CD14-positive monocyte (primary cell): ENCODE measurements around the gene LRRFIP1. TPM values are rescaled to one million over a fixed set of nuclear protein-coding genes. Genes with fewer than 3 reads are reported as not detected.

Experiments
- DNase-seq, 3 donors: peaks; one replicate each; pipeline ENCODE4 v3.0.0-alpha.2; 2011 to 2022
- H2AFZ ChIP-seq: 2 replicates; pipeline ENCODE4 v1.6.0; 2012; ENCODE audit warnings: mild to moderate bottlenecking, low read depth, low read length, inconsistent platforms; ENCODE audit not compliant: insufficient read depth, poor library complexity, severe bottlenecking
- H3K27ac ChIP-seq, 2 donors: 1 replicate in 1 of 2; 2 replicates in 1 of 2; pipeline ENCODE4 v1.5.1; 2012 to 2013; ENCODE audit warnings: low read length in 2 of 2, control low read depth in 1 of 2, inconsistent platforms in 1 of 2, low read depth in 1 of 2, mild to moderate bottlenecking in 1 of 2
- H3K27me3 ChIP-seq, 2 donors: one replicate each; pipeline versions ENCODE4 v1.6.0 to v1.6.1; 2011 to 2013; ENCODE audit warnings: low read length in 2 of 2; ENCODE audit not compliant: control insufficient read depth in 2 of 2, insufficient read depth in 2 of 2
- H3K36me3 ChIP-seq, 2 donors: replicated peaks in 1 of 2; 1 replicate in 1 of 2; 2 replicates in 1 of 2; pipeline versions ENCODE4 v1.5.1 to v1.6.1; 2012 to 2013; ENCODE audit warnings: low read length in 2 of 2, control low read depth in 1 of 2, inconsistent platforms in 1 of 2, mild to moderate bottlenecking in 1 of 2; ENCODE audit not compliant: insufficient read depth in 2 of 2, control insufficient read depth in 1 of 2
- H3K4me1 ChIP-seq, 2 donors: 1 replicate in 1 of 2; 2 replicates in 1 of 2; pipeline versions ENCODE4 v1.5.1 to v1.6.1; 2012 to 2013; ENCODE audit warnings: low read length in 2 of 2, control low read depth in 1 of 2, inconsistent platforms in 1 of 2, mild to moderate bottlenecking in 1 of 2, moderate library complexity in 1 of 2; ENCODE audit not compliant: insufficient read depth in 2 of 2, control insufficient read depth in 1 of 2
- H3K4me2 ChIP-seq: replicated peaks from 2 replicates; pipeline ENCODE3; 2012; ENCODE audit warnings: low read length, moderate library complexity, mild to moderate bottlenecking; ENCODE audit not compliant: poor library complexity, severe bottlenecking; ENCODE audit errors: extremely low read depth
- H3K4me3 ChIP-seq, 3 experiments: fragments of 200-600 bp in 1 of 3; sonication (generic) in 1 of 3; replicated peaks in 1 of 3; 1 replicate in 2 of 3; 2 replicates in 1 of 3; pipeline ENCODE4 v1.5.1; 2011 to 2013; ENCODE audit warnings: low read length in 3 of 3, mild to moderate bottlenecking in 3 of 3, control low read depth in 2 of 3, low read depth in 2 of 3, inconsistent platforms in 1 of 3, moderate library complexity in 1 of 3
- H3K79me2 ChIP-seq: 2 replicates; pipeline ENCODE4 v1.6.0; 2012; ENCODE audit warnings: mild to moderate bottlenecking, control low read depth, inconsistent platforms, low read length, moderate library complexity; ENCODE audit not compliant: insufficient read depth
- H3K9ac ChIP-seq: 2 replicates; pipeline ENCODE4 v1.6.0; 2017; ENCODE audit warnings: low read length, mild to moderate bottlenecking; ENCODE audit not compliant: insufficient read depth, poor library complexity, severe bottlenecking
- H3K9me3 ChIP-seq, 2 donors: replicated peaks in 1 of 2; 1 replicate in 1 of 2; 2 replicates in 1 of 2; pipeline versions ENCODE4 v1.5.1 to v1.6.1; 2012 to 2013; ENCODE audit warnings: low read length in 2 of 2, control low read depth in 1 of 2; ENCODE audit not compliant: control insufficient read depth in 1 of 2, insufficient read depth in 1 of 2
- H4K20me1 ChIP-seq: 2 replicates; pipeline ENCODE4 v1.6.0; 2012; ENCODE audit warnings: mild to moderate bottlenecking, low read length, control low read depth, moderate library complexity; ENCODE audit not compliant: insufficient read depth
- H3K27ac Mint-ChIP-seq, 7 donors: one replicate each; pipeline ENCODE4 v1.8.0; 2020; ENCODE audit warnings: mild to moderate bottlenecking in 7 of 7, mixed read lengths in 7 of 7, moderate library complexity in 6 of 7, inconsistent platforms in 2 of 7
- H3K27me3 Mint-ChIP-seq, 3 donors: one replicate each; pipeline ENCODE4 v1.8.0; 2021 to 2022; ENCODE audit warnings: low read depth in 3 of 3, mild to moderate bottlenecking in 3 of 3, mixed read lengths in 3 of 3, moderate library complexity in 3 of 3, inconsistent platforms in 1 of 3
- H3K36me3 Mint-ChIP-seq, 2 donors: one replicate each; pipeline ENCODE4 v1.8.0; 2020; ENCODE audit warnings: mixed read lengths in 2 of 2, inconsistent platforms in 1 of 2, mild to moderate bottlenecking in 1 of 2
- H3K4me1 Mint-ChIP-seq: one replicate; pipeline ENCODE4 v1.8.0; 2020; ENCODE audit warnings: mild to moderate bottlenecking, mixed read lengths
- H3K4me3 Mint-ChIP-seq, 2 donors: one replicate each; pipeline ENCODE4 v1.8.0; 2020; ENCODE audit warnings: mild to moderate bottlenecking in 2 of 2, mixed read lengths in 2 of 2, moderate library complexity in 1 of 2
- H3K9me3 Mint-ChIP-seq, 7 donors: one replicate each; pipeline ENCODE4 v1.8.0; 2020 to 2022; ENCODE audit warnings: mixed read lengths in 7 of 7, mild to moderate bottlenecking in 6 of 7, moderate library complexity in 6 of 7, inconsistent platforms in 2 of 7
- WGBS: methylation state at CpG from one replicate; pipeline ENCODE4 v1.1.5; 2013; ENCODE audit warnings: missing lambda C conversion rate; ENCODE audit not compliant: insufficient coverage; 5-methylcytosine and 5-hydroxymethylcytosine counted together
- intact Hi-C, 2 donors: fragments of 100-400 bp; cut with micrococcal nuclease; formaldehyde crosslinking; loops; one replicate each; pipeline versions ENCODE4 v1.15.0 to v1.15.1; 2023
- polyA plus RNA-seq, 3 donors: library from polyadenylated mRNA; depleted of rRNA in 1 of 3; unstranded in 2 of 3; stranded (reverse) in 1 of 3; fragments of 300-500 nt in 2 of 3; fragments of >200 nt in 1 of 3; fragmentation: Illumina TruSeq in 2 of 3; gene quantifications; 1 replicate in 2 of 3; 2 replicates in 1 of 3; pipeline ENCODE4 v1.2.3, GENCODE V29; 2012 to 2021
- TF ChIP-seq, protein P1 (sequence below): fragments of 200-600 bp; IDR thresholded peaks from one replicate; pipeline ENCODE4 v1.8.0; 2022; ENCODE audit warnings: antibody characterized with exemption, mild to moderate bottlenecking

The LRRFIP1 gene
- polyA plus RNA-seq, 3 donors = 67.3 to 148 (median 98.3) TPM

DNA sequence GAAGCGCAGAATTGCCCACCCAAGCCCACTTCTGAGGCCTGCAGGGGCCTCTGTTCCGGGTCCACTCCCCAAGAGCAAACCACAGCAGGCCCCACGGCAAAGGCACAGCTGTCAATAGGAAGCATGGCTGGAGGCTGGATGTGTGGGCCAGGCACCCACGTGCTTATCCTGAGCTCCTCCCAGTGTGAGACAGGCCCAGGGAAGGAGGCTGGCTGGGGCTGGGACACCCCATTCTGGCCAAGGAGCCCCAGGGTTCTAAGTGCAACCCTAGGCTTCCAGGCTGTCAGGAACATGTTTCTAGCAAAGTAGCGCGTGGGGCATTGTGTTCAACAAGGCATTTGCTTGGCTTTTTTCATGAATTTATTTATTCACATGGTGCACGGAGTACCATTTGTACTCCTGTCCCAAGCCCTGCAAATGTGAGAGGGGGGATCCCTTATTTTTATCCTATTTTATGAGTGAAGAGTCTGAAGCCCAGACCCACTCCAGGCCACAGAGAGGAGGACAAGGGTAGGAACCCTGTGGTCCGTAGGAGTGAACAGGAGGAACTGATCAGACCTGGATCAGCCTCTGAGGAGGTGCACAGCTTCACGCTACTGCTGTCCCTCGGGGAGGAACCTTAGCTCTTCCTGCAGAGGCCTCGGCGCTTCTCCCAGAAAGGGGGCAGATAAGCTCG is 30.7 kb upstream of the LRRFIP1 start:
- Histone ChIP-seq H4K20me1 (no peaks in the 10 kb centered on the region), H3K9ac (no peak overlapping the region), H3K9me3 (no peaks in the 10 kb centered on the region), H3K79me2 (no peaks in the 10 kb centered on the region), H3K4me1 (peaks cover 5 to 12% of the 10 kb centered on the region in 2 donors), H2AFZ (no peak overlapping the region), H3K27ac (no peak overlapping the region), H3K36me3 (no peaks in the 10 kb centered on the region), H3K27me3 (no peaks in the 10 kb centered on the region), H3K4me2 (no peak overlapping the region), H3K4me3 (no peak overlapping the region)
- Mint-ChIP-seq H3K27me3 (peaks cover 5 to 14% (median 6%) of the 10 kb centered on the region in 3 donors), H3K36me3 (no peaks in the 10 kb centered on the region), H3K4me1 (peaks cover 23% of the 10 kb centered on the region), H3K27ac (peak overlapping the region in 3 of 7 donors; percentile 54 to 76 (median 61)), H3K4me3 (no peak overlapping the region), H3K9me3 (no peaks in the 10 kb centered on the region)
- intact Hi-C loops = loop anchor here in 1 of 2 donors (5.0 kb wide), 1 partner anchor 151 kb away; no protein-coding TSS in a partner anchor
- TF ChIP-seq, protein P1, sequence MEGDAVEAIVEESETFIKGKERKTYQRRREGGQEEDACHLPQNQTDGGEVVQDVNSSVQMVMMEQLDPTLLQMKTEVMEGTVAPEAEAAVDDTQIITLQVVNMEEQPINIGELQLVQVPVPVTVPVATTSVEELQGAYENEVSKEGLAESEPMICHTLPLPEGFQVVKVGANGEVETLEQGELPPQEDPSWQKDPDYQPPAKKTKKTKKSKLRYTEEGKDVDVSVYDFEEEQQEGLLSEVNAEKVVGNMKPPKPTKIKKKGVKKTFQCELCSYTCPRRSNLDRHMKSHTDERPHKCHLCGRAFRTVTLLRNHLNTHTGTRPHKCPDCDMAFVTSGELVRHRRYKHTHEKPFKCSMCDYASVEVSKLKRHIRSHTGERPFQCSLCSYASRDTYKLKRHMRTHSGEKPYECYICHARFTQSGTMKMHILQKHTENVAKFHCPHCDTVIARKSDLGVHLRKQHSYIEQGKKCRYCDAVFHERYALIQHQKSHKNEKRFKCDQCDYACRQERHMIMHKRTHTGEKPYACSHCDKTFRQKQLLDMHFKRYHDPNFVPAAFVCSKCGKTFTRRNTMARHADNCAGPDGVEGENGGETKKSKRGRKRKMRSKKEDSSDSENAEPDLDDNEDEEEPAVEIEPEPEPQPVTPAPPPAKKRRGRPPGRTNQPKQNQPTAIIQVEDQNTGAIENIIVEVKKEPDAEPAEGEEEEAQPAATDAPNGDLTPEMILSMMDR = no peak
- 79% methylated on average over 12 of the region's 13 CpGs for whole genome bisulfite sequencing
- no peak for DNase-seq

DNA sequence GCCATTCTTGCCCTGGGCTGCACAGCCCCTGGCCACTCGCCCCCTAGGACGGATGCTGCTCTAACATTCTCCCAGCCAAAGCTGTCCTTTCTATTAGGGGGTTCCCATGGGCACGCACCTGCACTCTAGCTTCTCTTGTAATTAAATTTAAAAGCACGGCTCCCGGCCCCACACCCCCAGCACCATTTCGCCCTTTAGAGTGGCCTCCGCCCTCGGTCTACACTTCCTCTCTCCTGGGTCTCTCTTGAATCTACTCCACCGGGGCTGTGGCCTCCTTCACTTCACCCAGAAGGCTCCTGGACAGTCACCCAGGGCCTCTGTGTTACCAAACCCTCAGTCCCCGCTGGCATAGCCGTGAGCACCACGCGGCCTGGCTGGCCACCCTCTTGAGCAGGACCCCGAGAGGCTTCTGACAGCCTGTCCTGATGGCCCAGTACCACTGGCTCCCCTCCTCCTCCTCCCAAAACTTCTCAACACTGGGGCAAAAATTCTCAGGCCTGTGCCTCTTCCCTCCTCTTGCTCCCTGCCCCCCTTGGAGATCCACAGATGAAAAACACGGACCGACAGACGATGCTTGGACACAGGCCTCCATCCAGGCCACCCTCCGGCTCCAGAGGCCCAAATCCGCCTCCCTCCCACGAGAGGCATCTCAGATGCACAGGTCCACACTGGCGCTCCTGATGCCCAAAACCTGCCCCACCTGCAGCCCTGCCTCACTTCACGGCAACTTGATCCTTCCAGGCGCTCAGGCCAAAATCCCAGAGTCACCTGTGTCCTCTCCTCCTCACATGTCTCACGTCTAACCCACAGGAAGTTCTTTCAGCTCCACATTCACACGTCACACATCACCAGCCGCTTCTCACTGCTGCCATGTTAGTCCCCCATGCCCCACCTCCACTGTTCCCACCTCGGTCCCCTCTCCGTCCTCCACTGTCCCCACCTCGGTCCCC is 29.9 kb upstream of the LRRFIP1 start:
- peak overlapping the region in 2 of 7 donors; percentile 46 to 68 for H3K27ac Mint-ChIP-seq

More for the DNA sequence above, 29.9 kb upstream of the LRRFIP1 start:
- H3K4me3 ChIP-seq = no peak overlapping the region
- Mint-ChIP-seq H3K4me1 (peaks cover 21% of the 10 kb centered on the region), H3K27me3 (peaks cover 6 to 14% (median 9%) of the 10 kb centered on the region in 3 donors), H3K9me3 (no peaks in the 10 kb centered on the region), H3K4me3 (no peak overlapping the region), H3K36me3 (no peaks in the 10 kb centered on the region)
- no peaks in the 10 kb centered on the region for H3K27me3 ChIP-seq
- no peaks in the 10 kb centered on the region for H3K9me3 ChIP-seq
- intact Hi-C loops = loop anchor here in 1 of 2 donors (5.0 kb wide), 1 partner anchor 150 kb away; no protein-coding TSS in a partner anchor
- DNase-seq = no peak
- H3K4me2 ChIP-seq = no peak overlapping the region
- H4K20me1 ChIP-seq = no peaks in the 10 kb centered on the region
- H3K79me2 ChIP-seq = no peaks in the 10 kb centered on the region
- peaks cover 4 to 9% of the 10 kb centered on the region in 2 donors for H3K4me1 ChIP-seq
- WGBS = 89% methylated on average over 25 of the region's 29 CpGs
- H3K27ac ChIP-seq = no peak overlapping the region
- no peak overlapping the region for H3K9ac ChIP-seq
- TF ChIP-seq, protein P1 = no peak
- H3K36me3 ChIP-seq = no peaks in the 10 kb centered on the region
- no peak overlapping the region for H2AFZ ChIP-seq
